SK-N-SH treated with all-trans-retinoic acid at 6 μM for 48 hours (cell line): ENCODE data around the gene MAST4.

Experiments
- ESRRG ChIP-seq: fragments of 250-450 bp; sonication (Bioruptor Pico); IDR thresholded peaks from 2 replicates; pipeline ENCODE4 v1.6.1; 2021; ENCODE audit warnings: mild to moderate bottlenecking
- TF ChIP-seq, protein P1 (sequence below): fragments of 250-450 bp; sonication (Bioruptor Pico); IDR thresholded peaks from 2 replicates; pipeline ENCODE4 v1.8.0; 2020; ENCODE audit warnings: mild to moderate bottlenecking, moderate library complexity, borderline replicate concordance
- TF ChIP-seq, protein P2 (sequence below): fragments of 250-450 bp; sonication (Bioruptor Pico); IDR thresholded peaks from 2 replicates; pipeline ENCODE4 v1.5.1; 2020; ENCODE audit warnings: low read depth, mild to moderate bottlenecking, moderate library complexity

DNA sequence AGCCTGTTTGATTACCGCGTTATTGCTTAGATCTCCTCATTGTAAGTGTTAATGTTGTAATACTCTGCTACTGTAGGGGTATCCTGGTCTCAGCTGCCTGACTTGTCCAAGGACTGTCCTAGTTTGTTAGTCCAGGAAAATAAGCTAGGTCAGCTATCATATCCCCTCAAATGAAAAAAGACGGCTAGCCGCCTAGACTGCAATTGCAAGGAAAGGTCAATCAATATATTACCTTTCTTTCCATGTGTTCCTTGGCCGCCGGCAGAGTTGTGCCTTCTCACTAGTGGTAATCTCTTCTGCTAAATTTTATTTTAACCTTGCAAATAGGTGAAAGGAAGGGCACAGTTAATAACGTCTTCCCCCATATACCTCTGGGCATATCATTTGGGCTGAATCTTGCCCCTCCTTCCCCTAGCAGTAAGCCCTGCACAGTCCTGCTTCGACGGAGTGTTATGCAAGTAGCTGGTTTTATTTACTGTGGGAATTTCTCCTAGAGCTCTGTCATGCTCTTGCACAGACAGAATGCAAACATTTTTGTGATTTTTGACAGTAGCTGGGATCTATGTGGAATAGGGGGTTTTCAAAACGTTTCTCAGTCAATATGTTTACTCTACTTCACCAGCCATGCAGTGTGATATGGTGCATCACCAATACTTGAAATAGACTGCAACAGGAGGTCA, 288.5 kb downstream of the MAST4 start:
- TF ChIP-seq, protein P1, sequence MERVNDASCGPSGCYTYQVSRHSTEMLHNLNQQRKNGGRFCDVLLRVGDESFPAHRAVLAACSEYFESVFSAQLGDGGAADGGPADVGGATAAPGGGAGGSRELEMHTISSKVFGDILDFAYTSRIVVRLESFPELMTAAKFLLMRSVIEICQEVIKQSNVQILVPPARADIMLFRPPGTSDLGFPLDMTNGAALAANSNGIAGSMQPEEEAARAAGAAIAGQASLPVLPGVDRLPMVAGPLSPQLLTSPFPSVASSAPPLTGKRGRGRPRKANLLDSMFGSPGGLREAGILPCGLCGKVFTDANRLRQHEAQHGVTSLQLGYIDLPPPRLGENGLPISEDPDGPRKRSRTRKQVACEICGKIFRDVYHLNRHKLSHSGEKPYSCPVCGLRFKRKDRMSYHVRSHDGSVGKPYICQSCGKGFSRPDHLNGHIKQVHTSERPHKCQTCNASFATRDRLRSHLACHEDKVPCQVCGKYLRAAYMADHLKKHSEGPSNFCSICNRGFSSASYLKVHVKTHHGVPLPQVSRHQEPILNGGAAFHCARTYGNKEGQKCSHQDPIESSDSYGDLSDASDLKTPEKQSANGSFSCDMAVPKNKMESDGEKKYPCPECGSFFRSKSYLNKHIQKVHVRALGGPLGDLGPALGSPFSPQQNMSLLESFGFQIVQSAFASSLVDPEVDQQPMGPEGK (CRISPR knock-in tag): no peak
- TF ChIP-seq, protein P2, sequence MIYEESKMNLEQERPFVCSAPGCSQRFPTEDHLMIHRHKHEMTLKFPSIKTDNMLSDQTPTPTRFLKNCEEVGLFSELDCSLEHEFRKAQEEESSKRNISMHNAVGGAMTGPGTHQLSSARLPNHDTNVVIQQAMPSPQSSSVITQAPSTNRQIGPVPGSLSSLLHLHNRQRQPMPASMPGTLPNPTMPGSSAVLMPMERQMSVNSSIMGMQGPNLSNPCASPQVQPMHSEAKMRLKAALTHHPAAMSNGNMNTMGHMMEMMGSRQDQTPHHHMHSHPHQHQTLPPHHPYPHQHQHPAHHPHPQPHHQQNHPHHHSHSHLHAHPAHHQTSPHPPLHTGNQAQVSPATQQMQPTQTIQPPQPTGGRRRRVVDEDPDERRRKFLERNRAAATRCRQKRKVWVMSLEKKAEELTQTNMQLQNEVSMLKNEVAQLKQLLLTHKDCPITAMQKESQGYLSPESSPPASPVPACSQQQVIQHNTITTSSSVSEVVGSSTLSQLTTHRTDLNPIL (CRISPR knock-in tag): no peak
- TF ChIP-seq ESRRG (CRISPR knock-in tag): no peak
